OCI-LY1 (cell line): Measurements from ENCODE around the gene ITGAE.

Experiments
- EZH2 ChIP-seq: fragments of 200-600 bp; sonication (generic), shearing (Covaris generic); IDR thresholded peaks from 2 replicates; pipeline ENCODE4 v1.8.0; 2017; ENCODE audit warnings: borderline replicate concordance, mixed run types, mild to moderate bottlenecking, antibody characterized with exemption, low read length, moderate library complexity, mixed read lengths
- TF ChIP-seq, protein P1 (sequence below): fragments of 200-600 bp; sonication (generic), shearing (Covaris generic); IDR thresholded peaks from 2 replicates; pipeline ENCODE4 v1.5.1; 2017; ENCODE audit warnings: mild to moderate bottlenecking, antibody characterized with exemption, low read length, moderate library complexity, mixed read lengths

- TF ChIP-seq, protein P1, sequence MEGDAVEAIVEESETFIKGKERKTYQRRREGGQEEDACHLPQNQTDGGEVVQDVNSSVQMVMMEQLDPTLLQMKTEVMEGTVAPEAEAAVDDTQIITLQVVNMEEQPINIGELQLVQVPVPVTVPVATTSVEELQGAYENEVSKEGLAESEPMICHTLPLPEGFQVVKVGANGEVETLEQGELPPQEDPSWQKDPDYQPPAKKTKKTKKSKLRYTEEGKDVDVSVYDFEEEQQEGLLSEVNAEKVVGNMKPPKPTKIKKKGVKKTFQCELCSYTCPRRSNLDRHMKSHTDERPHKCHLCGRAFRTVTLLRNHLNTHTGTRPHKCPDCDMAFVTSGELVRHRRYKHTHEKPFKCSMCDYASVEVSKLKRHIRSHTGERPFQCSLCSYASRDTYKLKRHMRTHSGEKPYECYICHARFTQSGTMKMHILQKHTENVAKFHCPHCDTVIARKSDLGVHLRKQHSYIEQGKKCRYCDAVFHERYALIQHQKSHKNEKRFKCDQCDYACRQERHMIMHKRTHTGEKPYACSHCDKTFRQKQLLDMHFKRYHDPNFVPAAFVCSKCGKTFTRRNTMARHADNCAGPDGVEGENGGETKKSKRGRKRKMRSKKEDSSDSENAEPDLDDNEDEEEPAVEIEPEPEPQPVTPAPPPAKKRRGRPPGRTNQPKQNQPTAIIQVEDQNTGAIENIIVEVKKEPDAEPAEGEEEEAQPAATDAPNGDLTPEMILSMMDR = no peak
- no peak for TF ChIP-seq EZH2
These were observed 27.9 kb upstream of the ITGAE start for GRCh38 chr17:3828852-3829232.
